ENCODE results near the gene CEACAM4.

DNA sequence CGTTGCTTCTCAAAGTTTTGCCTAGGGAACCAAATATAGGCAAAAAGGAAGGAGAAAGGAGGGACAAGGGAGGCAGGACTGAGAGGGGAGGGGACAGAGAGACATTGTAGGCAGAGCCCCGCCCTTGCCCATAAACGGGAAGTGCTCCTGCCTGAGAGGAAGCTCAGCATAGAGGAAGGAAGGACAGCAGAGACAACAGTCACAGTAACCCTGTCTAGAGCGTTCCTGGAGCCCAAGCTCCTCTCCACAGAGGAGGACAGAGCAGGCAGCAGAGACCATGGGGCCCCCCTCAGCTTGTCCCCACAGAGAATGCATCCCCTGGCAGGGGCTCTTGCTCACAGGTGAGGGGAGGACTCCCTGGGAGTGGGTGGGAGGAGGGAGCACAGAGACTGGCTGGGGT lies 50.9 kb downstream of the CEACAM4 start, which contains the start of gene CEACAM21:
- TF ChIP-seq, protein P1, sequence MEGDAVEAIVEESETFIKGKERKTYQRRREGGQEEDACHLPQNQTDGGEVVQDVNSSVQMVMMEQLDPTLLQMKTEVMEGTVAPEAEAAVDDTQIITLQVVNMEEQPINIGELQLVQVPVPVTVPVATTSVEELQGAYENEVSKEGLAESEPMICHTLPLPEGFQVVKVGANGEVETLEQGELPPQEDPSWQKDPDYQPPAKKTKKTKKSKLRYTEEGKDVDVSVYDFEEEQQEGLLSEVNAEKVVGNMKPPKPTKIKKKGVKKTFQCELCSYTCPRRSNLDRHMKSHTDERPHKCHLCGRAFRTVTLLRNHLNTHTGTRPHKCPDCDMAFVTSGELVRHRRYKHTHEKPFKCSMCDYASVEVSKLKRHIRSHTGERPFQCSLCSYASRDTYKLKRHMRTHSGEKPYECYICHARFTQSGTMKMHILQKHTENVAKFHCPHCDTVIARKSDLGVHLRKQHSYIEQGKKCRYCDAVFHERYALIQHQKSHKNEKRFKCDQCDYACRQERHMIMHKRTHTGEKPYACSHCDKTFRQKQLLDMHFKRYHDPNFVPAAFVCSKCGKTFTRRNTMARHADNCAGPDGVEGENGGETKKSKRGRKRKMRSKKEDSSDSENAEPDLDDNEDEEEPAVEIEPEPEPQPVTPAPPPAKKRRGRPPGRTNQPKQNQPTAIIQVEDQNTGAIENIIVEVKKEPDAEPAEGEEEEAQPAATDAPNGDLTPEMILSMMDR (IDR thresholded peaks at IDR 0.05; ENCODE audit: insufficient read depth, low read length, poor library complexity, severe bottlenecking): no peak
- no peak for TF ChIP-seq EZH2phosphoT487 (conservative IDR thresholded peaks at IDR 0.05; ENCODE audit: low read length)
